Breast epithelium (tissue), 4 donors: ENCODE data around the gene C10orf95. TPM values are rescaled to one million over a fixed set of nuclear protein-coding genes. Genes with fewer than 3 reads are reported as not detected.

Source experiments
- DNase-seq, 2 donors: peaks; one replicate each; pipeline ENCODE4 v3.0.0-alpha.2; 2019; ENCODE audit warnings: low spot score in 2 of 2
- H3K27ac ChIP-seq, 2 donors: fragments of 200-600 bp; sonication (generic) in 1 of 2; one replicate each; pipeline ENCODE4 v1.5.1; 2016 to 2019; ENCODE audit warnings: mild to moderate bottlenecking in 1 of 2
- H3K27me3 ChIP-seq, 2 donors: fragments of 200-600 bp; sonication (generic) in 1 of 2; one replicate each; pipeline versions ENCODE4 v1.5.1 to v1.6.0; 2017 to 2019; ENCODE audit warnings: control low read depth in 1 of 2, mild to moderate bottlenecking in 1 of 2
- H3K36me3 ChIP-seq: fragments of 200-600 bp; one replicate; pipeline ENCODE4 v1.5.1; 2019
- H3K4me1 ChIP-seq, 2 donors: fragments of 200-600 bp; sonication (generic); one replicate each; pipeline ENCODE4 v1.5.1; 2016 to 2019; ENCODE audit warnings: control low read depth in 1 of 2
- H3K4me3 ChIP-seq, 3 donors: fragments of 200-600 bp; sonication (generic); 1 replicate in 2 of 3; 2 replicates in 1 of 3; pipeline ENCODE4 v1.5.1; 2016 to 2019; ENCODE audit warnings: mild to moderate bottlenecking in 3 of 3, moderate library complexity in 2 of 3
- H3K9me3 ChIP-seq, 2 donors: fragments of 200-600 bp; sonication (generic) in 1 of 2; one replicate each; pipeline ENCODE4 v1.5.1; 2016 to 2019; ENCODE audit warnings: control low read depth in 1 of 2
- CTCF ChIP-seq, 3 donors: fragments of 450-650 bp; IDR thresholded peaks; one replicate each; pipeline ENCODE4 v1.5.1; 2016 to 2017; ENCODE audit warnings: antibody characterized with exemption in 3 of 3, mild to moderate bottlenecking in 3 of 3, moderate library complexity in 3 of 3
- POLR2A ChIP-seq: fragments of 450-650 bp; IDR thresholded peaks from one replicate; pipeline ENCODE4 v1.6.1; 2016; ENCODE audit warnings: antibody characterized with exemption, mild to moderate bottlenecking, moderate library complexity
- POLR2AphosphoS5 ChIP-seq, 3 donors: sonication (generic); formaldehyde crosslinking; IDR thresholded peaks; one replicate each; pipeline ENCODE4 v1.6.1; 2017; ENCODE audit warnings: antibody characterized with exemption in 3 of 3
- intact Hi-C: fragments of 100-400 bp; cut with DNase I; formaldehyde crosslinking; loops from one replicate; pipeline ENCODE4 v1.15.1; 2023; ENCODE audit warnings: low total_unique reads
- total RNA-seq, 3 donors: library from RNA; depleted of rRNA; stranded (reverse); fragments of >200 nt; gene quantifications; one replicate each; pipeline ENCODE4 v1.1.0, GENCODE V29; 2016

Gene C10orf95
- total RNA-seq, 3 donors from 2014 or later, result 0.33 to 0.59 TPM; not detected in 1

GRCh38 chr10:102473445-102474331 is 22.3 kb upstream of the C10orf95 start:
- no peaks in the 10 kb centered on the region for H3K36me3 ChIP-seq
- intact Hi-C loops, result no loop called here
- no peak for TF ChIP-seq POLR2AphosphoS5 (IDR thresholded peaks at IDR 0.05)
- no peak for TF ChIP-seq CTCF (IDR thresholded peaks at IDR 0.05)
- no peaks in the 10 kb centered on the region for H3K27me3 ChIP-seq
- no peak for DNase-seq
- no peak overlapping the region for H3K4me3 ChIP-seq
- no peak overlapping the region for H3K27ac ChIP-seq
- H3K4me1 ChIP-seq, result no peaks in the 10 kb centered on the region
- H3K9me3 ChIP-seq, result no peaks in the 10 kb centered on the region

GRCh38 chr10:102470579-102471546 is 19.5 kb upstream of the C10orf95 start:
- H3K4me1 ChIP-seq, result no peaks in the 10 kb centered on the region
- no peak overlapping the region for H3K4me3 ChIP-seq
- H3K27me3 ChIP-seq, result no peaks in the 10 kb centered on the region
- H3K36me3 ChIP-seq, result no peaks in the 10 kb centered on the region
- H3K9me3 ChIP-seq, result no peaks in the 10 kb centered on the region
- intact Hi-C loops, result no loop called here
- TF ChIP-seq POLR2AphosphoS5 (IDR thresholded peaks at IDR 0.05) (no peak), CTCF (IDR thresholded peaks at IDR 0.05) (no peak), POLR2A (no peak)
- no peak for DNase-seq
- H3K27ac ChIP-seq, result no peak overlapping the region

- Histone ChIP-seq H3K36me3 (no peaks in the 10 kb centered on the region), H3K9me3 (no peaks in the 10 kb centered on the region), H3K4me3 (no peak overlapping the region), H3K4me1 (no peaks in the 10 kb centered on the region), H3K27me3 (no peaks in the 10 kb centered on the region), H3K27ac (no peak overlapping the region)
- intact Hi-C loops, result no loop called here
- no peak for DNase-seq
- no peak for TF ChIP-seq CTCF (IDR thresholded peaks at IDR 0.05)
- TF ChIP-seq POLR2A, result no peak
- no peak for TF ChIP-seq POLR2AphosphoS5 (IDR thresholded peaks at IDR 0.05)
These were observed 17.3 kb upstream of the C10orf95 start for GRCh38 chr10:102468683-102469082.

- Histone ChIP-seq H3K27me3 (no peaks in the 10 kb centered on the region), H3K36me3 (no peaks in the 10 kb centered on the region), H3K27ac (no peak overlapping the region), H3K9me3 (no peaks in the 10 kb centered on the region), H3K4me3 (no peak overlapping the region), H3K4me1 (no peaks in the 10 kb centered on the region)
- intact Hi-C loops, result no loop called here
- TF ChIP-seq POLR2AphosphoS5 (IDR thresholded peaks at IDR 0.05), result no peak
- TF ChIP-seq POLR2A, result no peak
- no peak for TF ChIP-seq CTCF (IDR thresholded peaks at IDR 0.05)
- DNase-seq, result no peak
These were observed 16.7 kb upstream of the C10orf95 start for GRCh38 chr10:102467971-102468438.
